GM10248 (cell line): ENCODE results near the gene NDUFS8.
A peak's percentile ranks its signal among the peaks of the same experiment; 100 is the strongest.
"Not testable (repeated sequence)": the region's sequence is repeated elsewhere in the genome, so short reads cannot be mapped to it uniquely, and the experiment has no call there.

Experiments used
- CTCF ChIA-PET: fragments of 300-600 bp; sonication (Branson Sonifier 250); formaldehyde crosslinking; extraction: SDS; loops from one replicate; lab custom pipeline; 2021; ENCODE audit warnings: antibody characterized with exemption; lab: Yijun Ruan, JAX
- POLR2A ChIA-PET: fragments of 350-650 bp; sonication (Branson Sonifier 250); formaldehyde crosslinking; extraction: SDS; loops from one replicate; lab custom pipeline; 2020; ENCODE audit warnings: antibody characterized with exemption; lab: Yijun Ruan, JAX
- DNase-seq: peaks from one replicate; pipeline ENCODE4 v3.0.0; 2012; ENCODE audit errors: extremely low spot score
- CTCF ChIP-seq: IDR thresholded peaks from 2 replicates; pipeline ENCODE4 v1.5.1; 2012; ENCODE audit warnings: mild to moderate bottlenecking, low read depth; ENCODE audit errors: extremely low read depth, missing control alignments, control extremely low read depth

The NDUFS8 gene

GRCh38 chr11:68030318-68031143 is at the start of gene NDUFS8:
Gene NDUFS8 (plus strand): TSS chr11:68030681. CDS start chr11:68032152, 1,471 bp downstream.
- no peak for TF ChIP-seq CTCF
- DNase-seq = peak; percentile 99
- ChIA-PET CTCF (interaction anchor here (1.4 to 1.8 kb wide), 2 partner anchors 11 to 179 kb away, joined by 3 to 4 read pairs; no protein-coding TSS in a partner anchor), POLR2A (interaction anchor here (1.2 kb wide), 1 partner anchor 9 kb away, joined by 3 read pairs; no protein-coding TSS in a partner anchor)

DNA sequence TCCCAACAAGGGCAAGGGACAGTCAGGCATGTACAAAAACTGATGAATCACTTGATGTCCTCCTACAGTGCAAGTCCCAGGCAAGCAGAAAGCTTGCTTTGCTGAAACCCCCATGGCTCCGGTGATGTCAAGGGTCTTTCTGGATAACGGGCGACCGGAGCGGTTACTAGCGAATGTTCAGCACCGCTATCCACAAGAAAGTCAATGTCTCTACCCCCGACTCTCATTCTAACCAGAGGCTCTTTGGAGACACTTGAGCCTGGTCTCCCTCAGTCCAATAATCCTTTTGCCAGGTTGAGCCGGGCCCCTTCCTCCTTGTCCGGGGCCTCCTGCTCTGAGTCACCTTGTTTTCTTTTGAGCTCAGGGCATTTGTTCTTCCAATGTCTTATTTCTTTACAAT is 49.3 kb upstream of the NDUFS8 start:
- CTCF ChIA-PET = interaction anchor here (1.1 kb wide), 1 partner anchor 11 kb away, joined by 3 read pairs; no protein-coding TSS in a partner anchor
- POLR2A ChIA-PET = not testable (repeated sequence)

DNA sequence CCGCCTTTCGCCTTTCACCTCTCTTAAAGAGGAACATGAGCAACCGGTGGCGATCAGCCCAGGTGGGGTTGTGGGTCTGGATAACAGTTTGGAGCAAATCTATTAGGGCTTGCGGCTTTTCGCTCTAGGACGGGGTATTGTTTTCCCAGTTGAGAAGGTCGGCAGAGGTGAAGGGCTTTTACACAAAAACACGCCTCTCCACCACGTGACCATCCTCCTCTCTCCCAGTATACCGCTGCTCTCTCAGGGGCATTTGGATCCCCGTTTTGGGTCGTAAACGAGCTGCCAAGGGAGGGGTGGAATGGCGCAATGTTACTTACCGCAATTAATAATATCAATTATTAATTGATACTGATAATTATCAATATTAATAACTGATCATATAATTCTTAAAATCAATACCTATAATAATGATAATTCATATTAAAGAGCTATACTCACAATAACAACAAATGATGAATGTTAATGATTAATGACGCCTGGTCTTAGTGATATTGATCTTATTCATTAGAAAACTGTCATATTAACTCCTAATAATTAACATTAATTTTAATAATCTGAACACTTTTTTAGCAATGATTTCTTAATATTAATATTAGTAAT is 48.1 kb upstream of the NDUFS8 start:
- POLR2A ChIA-PET, DNase-seq: not testable (repeated sequence)
- CTCF ChIA-PET = interaction anchor here (1.1 kb wide), 1 partner anchor 10 kb away, joined by 3 read pairs; no protein-coding TSS in a partner anchor

More for the DNA sequence above, 49.3 kb upstream of the NDUFS8 start:
- DNase-seq = not testable (repeated sequence)

GRCh38 chr11:67983951-67984350 is 46.5 kb upstream of the NDUFS8 start:
- POLR2A ChIA-PET = no interaction called here
- no peak for DNase-seq
- CTCF ChIA-PET = no interaction called here
- TF ChIP-seq CTCF = no peak

GRCh38 chr11:67985302-67985701 is 45.2 kb upstream of the NDUFS8 start:
- CTCF ChIA-PET, POLR2A ChIA-PET, DNase-seq: not testable (repeated sequence)

DNA sequence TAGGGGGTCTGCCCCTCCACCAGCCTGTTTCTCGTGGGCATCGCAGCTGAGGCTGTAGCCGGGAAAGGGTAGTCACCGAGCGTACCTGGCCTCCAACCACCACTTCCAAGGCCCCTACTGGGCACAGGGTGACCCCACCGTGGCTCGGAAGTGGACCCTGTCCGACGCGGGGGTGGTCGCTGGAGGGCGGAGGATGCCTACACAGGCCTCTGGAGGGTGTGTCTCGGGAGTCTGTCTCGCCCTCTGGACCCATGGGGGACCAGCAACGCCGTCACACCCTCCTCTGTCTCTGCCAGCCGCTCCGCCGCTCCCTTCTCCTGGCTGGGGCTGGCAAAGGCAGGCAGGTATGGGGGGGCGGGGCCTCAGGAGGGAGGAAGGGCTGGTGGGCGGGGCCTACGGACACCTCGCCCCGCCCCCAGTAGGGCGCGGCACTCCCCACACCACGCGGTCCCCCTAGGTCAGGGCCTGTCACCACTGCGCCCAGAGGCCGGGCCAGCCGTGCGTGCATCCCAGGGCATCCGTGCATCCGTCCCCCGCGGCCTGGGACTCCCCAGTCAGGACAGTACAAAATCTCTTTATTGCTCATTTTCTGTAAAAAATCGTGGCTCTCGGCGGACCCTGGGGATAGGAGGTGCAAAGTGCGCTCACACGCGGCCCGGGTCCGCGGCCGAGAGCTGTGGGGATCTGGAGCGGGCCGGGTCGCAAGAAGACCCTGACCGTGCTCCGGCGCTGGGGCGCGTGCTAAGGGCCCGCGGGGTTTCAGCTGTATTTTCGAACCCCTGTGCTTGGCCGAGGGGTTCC is 39.7 kb upstream of the NDUFS8 start:
- POLR2A ChIA-PET, CTCF ChIA-PET: not testable (repeated sequence)
- DNase-seq = peak; percentile 28

GRCh38 chr11:67991347-67992121 is 38.9 kb upstream of the NDUFS8 start:
- POLR2A ChIA-PET, DNase-seq, CTCF ChIA-PET: not testable (repeated sequence)

- POLR2A ChIA-PET, DNase-seq: not testable (repeated sequence)
- CTCF ChIA-PET = interaction anchor here (0.8 to 1.4 kb wide), 7 partner anchors 9 to 43 kb away, joined by 3 to 8 read pairs (median 3); no protein-coding TSS in a partner anchor
- peak; percentile 62 for TF ChIP-seq CTCF
These were observed 36.7 kb upstream of the NDUFS8 start for GRCh38 chr11:67993821-67994220.

DNA sequence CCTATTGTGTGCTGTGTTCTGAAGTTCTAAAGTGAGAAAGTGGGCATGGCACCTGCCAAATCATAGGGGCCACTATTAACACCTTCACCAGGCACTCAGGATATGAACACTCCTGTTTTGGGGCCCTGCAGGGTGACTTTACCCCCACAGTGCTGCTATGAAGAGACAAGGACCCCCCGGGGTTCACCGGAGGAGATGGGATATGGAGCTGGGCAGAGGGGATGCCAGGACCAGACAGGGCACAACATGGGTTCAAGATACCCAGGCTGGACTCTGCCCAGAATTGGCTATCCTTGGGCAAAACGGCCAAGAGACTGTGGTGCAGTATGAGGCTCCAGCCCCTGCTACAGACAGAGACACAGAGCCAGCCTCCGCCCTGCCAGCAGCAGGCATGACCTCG is 36.1 kb upstream of the NDUFS8 start:
- POLR2A ChIA-PET, DNase-seq: not testable (repeated sequence)
- CTCF ChIA-PET = interaction anchor here (0.8 to 1.4 kb wide), 7 partner anchors 8 to 43 kb away, joined by 3 to 8 read pairs (median 3); no protein-coding TSS in a partner anchor

- DNase-seq, POLR2A ChIA-PET: not testable (repeated sequence)
- CTCF ChIA-PET = interaction anchor here (1.4 kb wide), 1 partner anchor 8 kb away, joined by 8 read pairs; no protein-coding TSS in a partner anchor
These were observed 35.4 kb upstream of the NDUFS8 start for GRCh38 chr11:67995129-67995528.

GRCh38 chr11:67995579-67995978 is 34.9 kb upstream of the NDUFS8 start:
- POLR2A ChIA-PET, CTCF ChIA-PET, DNase-seq: not testable (repeated sequence)
